Muscle layer of duodenum (tissue), 2 donors: ENCODE data around the gene IFFO2.

Experiments used
- H3K27ac ChIP-seq: one replicate; pipeline ENCODE4 v1.7.0; 2013; ENCODE audit warnings: mild to moderate bottlenecking, low read length
- H3K27me3 ChIP-seq: one replicate; pipeline ENCODE4 v1.7.0; 2013; ENCODE audit warnings: low read depth, mild to moderate bottlenecking, control low read depth, low read length
- H3K36me3 ChIP-seq, 2 donors: one replicate each; pipeline ENCODE4 v1.7.0; 2013; ENCODE audit warnings: low read length in 2 of 2, control low read depth in 1 of 2, mild to moderate bottlenecking in 1 of 2; ENCODE audit not compliant: insufficient read depth in 2 of 2, control insufficient read depth in 1 of 2
- H3K4me1 ChIP-seq, 2 donors: one replicate each; pipeline ENCODE4 v1.7.0; 2013; ENCODE audit warnings: low read length in 2 of 2, mild to moderate bottlenecking in 2 of 2, control low read depth in 1 of 2, moderate library complexity in 1 of 2; ENCODE audit not compliant: insufficient read depth in 2 of 2, control insufficient read depth in 1 of 2
- H3K4me3 ChIP-seq, 2 donors: one replicate each; pipeline ENCODE4 v1.7.0; 2013; ENCODE audit warnings: low read length in 2 of 2, low read depth in 1 of 2, mild to moderate bottlenecking in 1 of 2
- H3K9me3 ChIP-seq, 2 donors: one replicate each; pipeline ENCODE4 v1.7.0; 2013; ENCODE audit warnings: low read length in 2 of 2, control low read depth in 1 of 2, mild to moderate bottlenecking in 1 of 2; ENCODE audit not compliant: control insufficient read depth in 1 of 2
- donor health status: healthy.

IFFO2 gene

DNA sequence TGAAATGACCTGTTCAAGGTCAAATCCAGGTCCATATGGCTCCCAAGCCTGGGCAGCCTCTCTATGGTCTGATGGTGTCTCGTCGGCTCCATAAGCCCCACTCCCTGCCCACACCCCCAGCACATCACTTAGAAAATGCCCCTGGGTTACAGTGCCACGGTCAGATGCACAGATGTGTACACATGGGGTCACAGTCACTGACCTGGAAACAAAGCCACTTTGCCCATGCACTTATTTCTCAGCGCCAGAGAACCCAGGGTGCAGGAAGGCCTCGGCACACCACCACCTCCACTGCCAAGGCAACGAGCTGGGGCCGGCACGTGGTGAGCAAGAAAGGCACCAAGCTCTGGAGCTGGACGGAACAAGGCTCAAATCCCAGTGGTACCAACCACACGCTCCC lies 24.7 kb downstream of the IFFO2 start:
- no peaks in the 10 kb centered on the region for H3K9me3 ChIP-seq
- H3K27ac ChIP-seq = no peak overlapping the region
- H3K4me1 ChIP-seq = peaks cover 4 to 39% of the 10 kb centered on the region in 2 donors
- H3K36me3 ChIP-seq = no peaks in the 10 kb centered on the region
- H3K4me3 ChIP-seq = no peak overlapping the region
- no peaks in the 10 kb centered on the region for H3K27me3 ChIP-seq

DNA sequence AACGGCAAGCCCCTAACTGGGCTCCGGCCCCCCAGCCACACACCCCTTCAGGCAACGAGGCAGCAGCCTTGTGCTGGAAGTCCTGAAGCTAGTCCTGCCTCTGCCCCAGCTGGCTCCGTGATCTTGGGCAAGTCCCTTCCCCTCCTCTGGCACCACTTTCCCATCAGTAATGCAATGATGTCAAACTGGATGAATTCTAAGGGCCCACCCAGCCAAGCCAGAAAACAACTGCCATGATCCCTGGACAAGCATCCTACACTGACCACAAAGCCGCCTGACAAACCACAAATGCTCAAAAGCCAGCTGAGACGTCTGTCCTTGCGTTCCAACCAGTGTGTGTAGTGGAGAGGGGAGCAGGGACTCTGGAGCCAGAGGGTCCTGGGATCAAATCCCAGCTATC lies 26.8 kb downstream of the IFFO2 start:
- H3K27me3 ChIP-seq = no peaks in the 10 kb centered on the region
- peak overlapping the region in 1 of 2 donors; percentile 11 for H3K4me3 ChIP-seq
- H3K36me3 ChIP-seq = no peaks in the 10 kb centered on the region
- peaks cover 5 to 36% of the 10 kb centered on the region in 2 donors for H3K4me1 ChIP-seq
- H3K9me3 ChIP-seq = no peaks in the 10 kb centered on the region
- H3K27ac ChIP-seq = no peak overlapping the region

DNA sequence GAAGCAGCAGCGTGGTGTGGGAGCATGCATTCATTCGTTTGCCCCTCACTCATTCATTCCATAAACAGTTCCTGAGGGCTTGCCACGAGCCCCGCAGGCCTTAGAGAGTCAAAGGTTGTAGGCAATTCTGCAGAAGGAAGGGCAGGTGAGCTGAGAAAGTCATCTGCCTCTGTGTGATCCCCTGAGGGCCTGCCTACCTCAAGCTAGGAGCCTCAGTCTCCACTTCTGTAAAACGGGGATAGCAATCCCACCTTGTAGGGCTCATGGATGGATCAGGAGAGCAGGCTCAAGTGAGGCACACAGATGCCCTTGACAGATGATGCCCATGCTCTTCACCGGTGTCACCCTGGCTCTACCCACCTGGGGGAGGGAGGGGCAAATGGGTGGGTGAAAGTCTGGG lies 27.5 kb downstream of the IFFO2 start:
- no peaks in the 10 kb centered on the region for H3K27me3 ChIP-seq
- peaks cover 5 to 41% of the 10 kb centered on the region in 2 donors for H3K4me1 ChIP-seq
- no peaks in the 10 kb centered on the region for H3K36me3 ChIP-seq
- H3K9me3 ChIP-seq = no peaks in the 10 kb centered on the region
- no peak overlapping the region for H3K4me3 ChIP-seq
- H3K27ac ChIP-seq = no peak overlapping the region

DNA sequence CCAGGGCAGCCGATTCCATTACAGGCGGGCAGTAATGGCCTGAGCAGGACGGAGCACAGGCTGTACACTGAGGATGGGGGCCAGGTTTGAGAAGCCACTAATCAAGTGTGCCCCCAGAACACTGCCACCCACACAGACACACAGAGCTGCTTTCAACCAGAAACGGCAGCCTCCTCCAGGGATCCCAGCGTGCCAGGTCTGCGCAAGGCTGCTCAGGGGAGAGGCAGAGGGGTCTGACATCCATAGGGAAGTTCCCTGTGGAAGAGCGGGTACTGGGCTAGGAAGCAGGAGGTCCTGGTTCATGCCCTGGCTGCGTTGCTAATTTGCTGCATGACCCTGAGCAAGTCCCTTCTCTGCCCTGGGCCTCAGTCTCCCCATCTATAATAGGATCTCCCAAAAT lies 28.1 kb downstream of the IFFO2 start:
- H3K9me3 ChIP-seq = no peaks in the 10 kb centered on the region
- no peak overlapping the region for H3K27ac ChIP-seq
- no peaks in the 10 kb centered on the region for H3K27me3 ChIP-seq
- peaks cover 9 to 47% of the 10 kb centered on the region in 2 donors for H3K4me1 ChIP-seq
- no peaks in the 10 kb centered on the region for H3K36me3 ChIP-seq
- H3K4me3 ChIP-seq = no peak overlapping the region

DNA sequence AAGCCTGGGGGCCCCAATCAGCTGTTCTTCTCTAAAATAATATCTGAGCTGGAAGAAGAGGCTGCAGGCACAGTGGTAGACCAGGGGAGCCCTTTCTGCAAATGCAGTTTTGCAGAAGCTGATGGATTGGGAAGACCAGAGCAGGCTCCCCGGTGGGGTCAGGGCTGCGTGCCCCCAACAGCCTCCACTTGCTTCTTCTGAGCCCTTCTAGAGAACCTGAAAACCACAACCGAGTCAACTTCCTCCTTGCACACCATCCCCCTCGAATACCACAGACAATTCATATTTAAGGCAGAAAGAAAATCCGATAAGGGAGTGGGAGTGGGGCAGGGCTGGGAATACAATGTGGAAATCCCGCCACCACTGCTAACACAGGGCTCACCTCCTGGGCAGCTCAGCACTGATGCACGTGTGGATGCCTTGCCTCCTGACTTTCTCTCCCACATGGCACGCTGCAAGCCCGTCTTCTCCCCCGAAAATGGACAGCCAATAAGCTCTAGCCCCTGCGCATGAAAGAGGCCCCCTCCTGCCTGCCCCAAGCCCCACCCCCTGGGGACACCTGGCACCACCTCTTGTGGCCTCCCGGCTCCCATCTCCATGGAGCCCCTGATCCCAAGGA lies 28.7 kb downstream of the IFFO2 start:
- H3K9me3 ChIP-seq = no peaks in the 10 kb centered on the region
- H3K27me3 ChIP-seq = no peaks in the 10 kb centered on the region
- no peak overlapping the region for H3K4me3 ChIP-seq
- H3K27ac ChIP-seq = no peak overlapping the region
- peaks cover 15 to 47% of the 10 kb centered on the region in 2 donors for H3K4me1 ChIP-seq
- H3K36me3 ChIP-seq = no peaks in the 10 kb centered on the region

DNA sequence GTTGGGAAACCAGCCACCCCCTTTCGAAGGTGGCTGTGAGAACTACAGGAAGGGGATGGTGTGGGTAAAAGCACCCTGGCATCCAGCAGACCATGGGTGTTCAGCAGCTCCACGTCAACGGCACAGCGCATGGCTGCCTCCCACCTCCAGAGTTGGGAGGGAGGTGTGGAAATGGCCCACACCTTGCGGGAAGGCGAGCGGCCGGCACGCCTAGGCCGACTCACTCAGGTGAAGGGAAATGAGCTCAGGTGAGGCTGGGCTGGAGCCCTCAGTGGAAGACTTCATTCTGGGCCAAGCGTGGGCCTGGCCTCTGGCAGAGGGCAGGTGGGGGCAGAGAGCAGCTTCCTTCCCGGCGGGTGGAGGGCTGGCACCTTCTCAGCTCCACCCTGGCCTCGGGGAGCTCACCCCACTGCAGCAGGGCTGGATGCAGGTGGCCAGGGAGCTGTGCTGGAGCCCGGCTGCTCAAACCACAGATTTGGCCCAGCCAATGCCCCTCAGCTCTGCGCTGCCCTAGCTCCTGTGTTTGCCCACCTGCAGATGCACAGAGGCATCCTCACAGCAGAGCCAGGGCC lies 29.3 kb downstream of the IFFO2 start:
- no peaks in the 10 kb centered on the region for H3K9me3 ChIP-seq
- no peaks in the 10 kb centered on the region for H3K27me3 ChIP-seq
- H3K4me3 ChIP-seq = no peak overlapping the region
- H3K4me1 ChIP-seq = peaks cover 20 to 49% of the 10 kb centered on the region in 2 donors
- no peaks in the 10 kb centered on the region for H3K36me3 ChIP-seq
- peak overlapping the region; percentile 86 for H3K27ac ChIP-seq

DNA sequence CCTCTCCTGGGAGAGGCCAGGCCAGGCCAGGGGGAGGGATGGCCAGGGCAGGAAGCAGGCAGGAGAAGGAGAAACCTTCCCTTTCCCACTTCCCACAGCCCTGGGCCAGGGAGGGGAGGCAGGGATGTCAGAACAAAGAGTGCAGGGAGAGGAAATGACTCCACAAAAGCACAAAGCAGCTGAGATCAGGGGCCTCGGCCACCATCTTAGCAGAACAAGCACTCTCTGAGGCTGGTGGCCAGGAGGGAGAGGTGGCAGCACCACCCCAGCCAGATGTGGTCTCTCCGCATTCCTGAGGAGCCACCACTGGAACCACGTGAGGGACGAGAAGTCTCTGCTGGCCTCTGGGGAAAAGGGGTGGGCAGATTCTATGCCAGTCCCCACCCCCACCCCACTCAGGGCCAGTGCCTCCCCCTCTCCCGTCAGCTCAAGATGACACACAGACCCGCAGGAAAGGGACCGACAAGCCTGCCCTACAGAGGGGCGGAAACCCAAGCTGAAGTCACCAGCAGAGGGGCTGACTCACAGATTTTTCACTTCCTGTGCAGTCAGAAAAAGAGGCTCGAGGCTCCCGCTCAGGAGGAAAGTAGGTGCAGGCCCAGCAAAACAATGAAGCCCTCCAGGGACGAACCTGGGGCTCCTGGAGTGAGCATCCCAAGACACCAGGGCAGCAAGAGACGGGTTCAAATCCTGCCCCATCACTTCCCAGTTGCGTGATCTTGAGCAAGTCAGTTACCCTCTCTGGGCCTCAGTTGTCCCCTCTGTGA lies 30.0 kb downstream of the IFFO2 start:
- H3K9me3 ChIP-seq = no peaks in the 10 kb centered on the region
- no peak overlapping the region for H3K4me3 ChIP-seq
- peaks cover 20 to 56% of the 10 kb centered on the region in 2 donors for H3K4me1 ChIP-seq
- no peaks in the 10 kb centered on the region for H3K36me3 ChIP-seq
- peak overlapping the region; percentile 86 for H3K27ac ChIP-seq
- H3K27me3 ChIP-seq = no peaks in the 10 kb centered on the region

DNA sequence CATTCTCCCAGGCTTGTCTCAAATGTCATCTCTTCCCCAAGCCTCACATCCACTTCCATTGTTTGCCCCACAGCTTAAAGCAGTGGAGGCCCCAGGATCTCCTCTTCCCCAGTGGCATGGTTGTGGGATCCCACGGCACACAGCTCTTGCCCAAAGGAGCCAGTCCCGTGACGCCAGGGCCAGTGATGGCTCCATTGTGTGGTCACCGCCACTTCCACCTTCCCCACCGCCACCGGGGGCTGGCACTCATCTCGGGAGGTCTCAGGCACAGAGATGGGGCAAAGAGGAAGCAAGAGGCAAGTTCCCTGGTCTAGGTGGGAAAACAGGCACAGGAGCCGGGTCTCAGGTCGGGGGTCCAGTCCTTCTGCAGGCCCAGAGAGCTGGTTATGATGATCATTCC lies 31.2 kb downstream of the IFFO2 start:
- no peaks in the 10 kb centered on the region for H3K27me3 ChIP-seq
- H3K4me1 ChIP-seq = peaks cover 20 to 62% of the 10 kb centered on the region in 2 donors
- H3K36me3 ChIP-seq = peaks cover 4 to 5% of the 10 kb centered on the region in 2 donors
- H3K4me3 ChIP-seq = no peak overlapping the region
- no peak overlapping the region for H3K27ac ChIP-seq
- no peaks in the 10 kb centered on the region for H3K9me3 ChIP-seq

DNA sequence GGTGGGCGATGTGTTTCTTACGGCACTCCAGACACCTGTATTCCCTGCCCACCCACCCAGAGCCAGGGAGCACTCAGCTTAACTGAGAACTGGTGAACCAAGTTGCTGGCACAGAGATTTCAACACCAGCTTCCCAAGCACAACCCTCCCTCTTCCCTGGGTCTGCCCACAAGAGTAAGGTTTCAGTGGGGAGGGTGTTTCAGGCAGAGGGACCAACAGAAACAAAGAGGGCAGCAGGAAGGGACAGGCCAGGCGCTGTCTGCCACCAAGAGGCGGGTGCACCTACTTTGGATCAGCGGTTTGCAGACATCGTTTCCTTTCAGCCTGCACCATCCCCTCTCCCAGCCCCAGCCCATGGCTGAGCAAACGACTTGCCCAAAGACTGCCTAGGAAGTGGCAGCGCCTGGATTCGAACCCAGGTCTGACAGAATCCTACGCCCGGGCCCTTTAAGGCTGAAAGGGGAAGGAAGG lies 32.2 kb downstream of the IFFO2 start:
- Histone ChIP-seq H3K36me3 (peaks cover 4 to 5% of the 10 kb centered on the region in 2 donors), H3K27me3 (no peaks in the 10 kb centered on the region), H3K27ac (no peak overlapping the region), H3K4me1 (peaks cover 20 to 56% of the 10 kb centered on the region in 2 donors), H3K4me3 (no peak overlapping the region), H3K9me3 (no peaks in the 10 kb centered on the region)

DNA sequence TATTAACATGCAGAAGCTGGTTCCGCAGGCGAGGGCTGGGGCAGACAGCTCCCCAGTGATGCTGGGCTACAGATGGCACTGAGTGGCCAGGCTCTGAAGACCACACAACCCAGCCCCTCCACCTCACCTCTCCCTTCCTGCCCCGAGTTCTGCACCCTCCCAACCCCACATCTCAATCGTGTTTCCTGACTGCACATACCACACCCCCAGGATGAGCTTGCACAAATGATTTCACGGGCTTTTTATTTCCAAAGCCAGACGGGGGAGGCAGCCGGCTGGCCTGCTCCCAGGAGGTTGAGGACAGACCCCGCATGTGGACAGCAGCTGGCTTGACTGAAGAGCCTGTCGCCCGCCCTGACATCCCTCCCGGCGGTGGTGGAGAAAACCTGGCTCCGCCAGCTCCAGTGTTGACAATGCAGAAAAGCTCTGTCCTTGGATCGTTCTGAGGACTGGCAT lies 32.7 kb downstream of the IFFO2 start:
- Histone ChIP-seq H3K4me1 (peaks cover 20 to 53% of the 10 kb centered on the region in 2 donors), H3K4me3 (peak overlapping the region in 1 of 2 donors; percentile 46), H3K9me3 (no peaks in the 10 kb centered on the region), H3K27ac (no peak overlapping the region), H3K36me3 (peaks cover 4 to 5% of the 10 kb centered on the region in 2 donors), H3K27me3 (no peaks in the 10 kb centered on the region)
